ENCODE results near the gene FAM131B.

Gene FAM131B

DNA sequence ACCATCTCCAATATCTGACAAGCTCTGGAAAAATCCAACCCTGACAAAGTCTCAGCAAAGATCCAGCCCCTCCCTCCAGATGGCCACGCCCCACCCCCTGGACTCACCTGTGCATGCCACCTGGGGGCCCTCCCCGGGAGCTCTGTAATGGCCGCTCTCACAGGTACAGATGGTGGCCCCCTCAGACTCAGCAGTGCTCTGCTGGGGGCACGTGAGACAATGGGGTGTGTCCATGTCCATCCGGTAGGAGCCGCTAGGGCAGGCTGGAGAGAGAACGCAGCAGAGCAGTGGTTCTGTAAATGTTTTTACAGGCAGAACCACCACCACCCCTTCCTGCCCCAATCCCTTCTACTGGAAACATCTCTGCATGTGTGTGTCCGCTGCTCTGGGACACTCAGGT, 36.6 kb upstream of the FAM131B start:
- no peak overlapping the region for H3K4me3 ChIP-seq (ENCODE audit: control insufficient read depth in 1 of 7, extremely low read depth in 1 of 7, insufficient read depth in 4 of 7, low read depth in 2 of 7, low read length in 6 of 7)
- DNase-seq: no peak
- H3K36me3 ChIP-seq (ENCODE audit: control insufficient read depth in 4 of 4, insufficient read depth in 4 of 4, low read length in 3 of 4): peaks cover 0 to 14% (median 3%) of the 10 kb centered on the region in 4 experiments
- CTCF ChIA-PET: interaction anchor here (1.4 to 3.0 kb wide), 3 partner anchors 17 to 526 kb away, joined by 3 to 9 read pairs (median 4); no protein-coding TSS in a partner anchor
- H3K4me1 ChIP-seq (ENCODE audit: control extremely low read depth in 1 of 4, control insufficient read depth in 4 of 4, insufficient read depth in 4 of 4, low read length in 3 of 4): peaks cover 0 to 24% (median 23%) of the 10 kb centered on the region in 4 experiments
- POLR2A ChIA-PET: no interaction called here
- H3K27me3 ChIP-seq (replicated peaks in 2 of 5; ENCODE audit: control insufficient read depth in 4 of 5, insufficient read depth in 5 of 5, low read length in 4 of 5): no peaks in the 10 kb centered on the region
- no peaks in the 10 kb centered on the region for H3K9me3 ChIP-seq (ENCODE audit: control extremely low read depth in 1 of 5, control insufficient read depth in 4 of 5, insufficient read depth in 2 of 5, low read depth in 1 of 5, low read length in 4 of 5)
- H3K27ac ChIP-seq (ENCODE audit: insufficient read depth in 1 of 2, low read depth in 1 of 2, low read length in 2 of 2, poor library complexity in 1 of 2, severe bottlenecking in 2 of 2): no peak overlapping the region
- 99% methylated on average over 7 of the region's 8 CpGs for WGBS (ENCODE audit: insufficient coverage)

DNA sequence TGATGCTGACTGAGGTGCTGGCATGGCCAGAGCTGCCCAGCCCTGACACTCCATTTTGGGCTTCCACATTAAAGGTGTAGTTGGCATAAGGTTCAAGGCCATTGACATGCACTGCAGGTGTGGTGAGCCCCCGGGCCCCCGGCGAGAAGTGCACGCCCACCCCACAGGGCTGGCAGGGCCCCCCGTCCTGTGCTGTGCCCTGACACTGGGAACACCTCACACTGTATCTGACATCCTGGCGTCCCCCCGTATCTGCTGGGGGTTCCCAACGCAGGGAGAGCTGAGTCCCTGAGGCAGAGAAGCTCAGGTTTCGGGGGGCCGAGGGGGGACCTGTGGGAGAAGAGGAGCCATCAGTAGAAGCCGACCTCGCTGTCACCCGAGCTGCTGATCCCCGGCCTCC, 36.1 kb upstream of the FAM131B start:
- H3K36me3 ChIP-seq (ENCODE audit: control insufficient read depth in 4 of 4, insufficient read depth in 4 of 4, low read length in 3 of 4): peaks cover 0 to 14% (median 3%) of the 10 kb centered on the region in 4 experiments
- no peak overlapping the region for H3K27ac ChIP-seq (ENCODE audit: insufficient read depth in 1 of 2, low read depth in 1 of 2, low read length in 2 of 2, poor library complexity in 1 of 2, severe bottlenecking in 2 of 2)
- ChIA-PET POLR2A (no interaction called here), CTCF (interaction anchor here (1.3 to 1.7 kb wide), 5 partner anchors 8 to 525 kb away, joined by 3 to 6 read pairs (median 4); partner anchors contain the start of gene EPHA1)
- no peak overlapping the region for H3K4me3 ChIP-seq (ENCODE audit: control insufficient read depth in 1 of 7, extremely low read depth in 1 of 7, insufficient read depth in 4 of 7, low read depth in 2 of 7, low read length in 6 of 7)
- no peak for DNase-seq
- H3K4me1 ChIP-seq (ENCODE audit: control extremely low read depth in 1 of 4, control insufficient read depth in 4 of 4, insufficient read depth in 4 of 4, low read length in 3 of 4): peaks cover 0 to 24% (median 23%) of the 10 kb centered on the region in 4 experiments
- WGBS (ENCODE audit: insufficient coverage): 100% methylated on average over 11 of the region's 14 CpGs
- H3K27me3 ChIP-seq (replicated peaks in 2 of 5; ENCODE audit: control insufficient read depth in 4 of 5, insufficient read depth in 5 of 5, low read length in 4 of 5): no peaks in the 10 kb centered on the region
- no peaks in the 10 kb centered on the region for H3K9me3 ChIP-seq (ENCODE audit: control extremely low read depth in 1 of 5, control insufficient read depth in 4 of 5, insufficient read depth in 2 of 5, low read depth in 1 of 5, low read length in 4 of 5)

DNA sequence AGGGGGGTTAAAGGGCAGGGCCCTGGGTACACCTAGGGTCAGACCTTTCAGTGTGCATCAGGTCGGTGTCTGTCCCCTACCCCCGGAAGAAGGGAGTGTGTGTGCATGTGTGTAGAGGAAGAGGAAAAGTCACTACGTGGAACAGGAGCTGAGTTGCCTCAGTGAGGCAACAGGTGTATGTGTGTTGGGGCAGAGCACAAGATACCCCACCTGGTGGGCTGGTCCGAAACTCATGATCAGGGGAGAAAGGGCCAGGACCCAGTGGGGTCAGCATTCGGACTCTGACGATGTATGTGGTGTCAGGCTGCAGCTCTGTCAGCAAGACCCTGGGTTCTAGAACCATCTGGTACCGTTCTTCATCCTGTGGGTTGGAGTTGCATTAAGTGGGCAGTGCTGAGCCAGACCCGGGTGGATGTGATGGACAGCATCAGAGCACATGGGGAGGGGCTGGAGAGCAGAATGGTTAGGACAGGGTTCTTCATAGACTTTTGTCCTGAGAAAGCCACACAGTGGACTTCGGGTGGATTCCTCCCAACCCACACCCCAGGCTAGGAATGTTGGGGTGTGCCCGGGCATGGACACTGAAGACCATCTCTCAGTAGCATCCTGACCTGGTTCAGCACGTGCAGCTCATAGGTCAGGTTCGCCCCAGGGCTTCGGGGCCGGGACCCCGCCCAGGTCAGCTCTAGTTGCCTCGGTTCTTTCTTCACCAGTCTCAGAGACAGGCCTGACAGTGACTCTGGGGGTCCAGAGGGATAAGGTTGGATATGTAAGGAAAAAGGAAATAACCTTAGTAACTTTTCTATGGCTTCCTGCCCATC, 35.4 kb upstream of the FAM131B start:
- H3K9me3 ChIP-seq (ENCODE audit: control extremely low read depth in 1 of 5, control insufficient read depth in 4 of 5, insufficient read depth in 2 of 5, low read depth in 1 of 5, low read length in 4 of 5): no peaks in the 10 kb centered on the region
- peaks cover 0 to 15% (median 3%) of the 10 kb centered on the region in 4 experiments for H3K36me3 ChIP-seq (ENCODE audit: control insufficient read depth in 4 of 4, insufficient read depth in 4 of 4, low read length in 3 of 4)
- H3K27me3 ChIP-seq (replicated peaks in 2 of 5; ENCODE audit: control insufficient read depth in 4 of 5, insufficient read depth in 5 of 5, low read length in 4 of 5): no peaks in the 10 kb centered on the region
- H3K4me1 ChIP-seq (ENCODE audit: control extremely low read depth in 1 of 4, control insufficient read depth in 4 of 4, insufficient read depth in 4 of 4, low read length in 3 of 4): peaks cover 0 to 24% (median 23%) of the 10 kb centered on the region in 4 experiments
- no peak overlapping the region for H3K27ac ChIP-seq (ENCODE audit: insufficient read depth in 1 of 2, low read depth in 1 of 2, low read length in 2 of 2, poor library complexity in 1 of 2, severe bottlenecking in 2 of 2)
- ChIA-PET CTCF (interaction anchor here (1.3 to 4.1 kb wide), 6 partner anchors 9 to 524 kb away, joined by 3 to 16 read pairs (median 4); partner anchors contain the start of gene EPHA1), POLR2A (no interaction called here)
- no peak for DNase-seq
- H3K4me3 ChIP-seq (ENCODE audit: control insufficient read depth in 1 of 7, extremely low read depth in 1 of 7, insufficient read depth in 4 of 7, low read depth in 2 of 7, low read length in 6 of 7): no peak overlapping the region
- WGBS (ENCODE audit: insufficient coverage): 91% methylated on average over 11 of the region's 16 CpGs

DNA sequence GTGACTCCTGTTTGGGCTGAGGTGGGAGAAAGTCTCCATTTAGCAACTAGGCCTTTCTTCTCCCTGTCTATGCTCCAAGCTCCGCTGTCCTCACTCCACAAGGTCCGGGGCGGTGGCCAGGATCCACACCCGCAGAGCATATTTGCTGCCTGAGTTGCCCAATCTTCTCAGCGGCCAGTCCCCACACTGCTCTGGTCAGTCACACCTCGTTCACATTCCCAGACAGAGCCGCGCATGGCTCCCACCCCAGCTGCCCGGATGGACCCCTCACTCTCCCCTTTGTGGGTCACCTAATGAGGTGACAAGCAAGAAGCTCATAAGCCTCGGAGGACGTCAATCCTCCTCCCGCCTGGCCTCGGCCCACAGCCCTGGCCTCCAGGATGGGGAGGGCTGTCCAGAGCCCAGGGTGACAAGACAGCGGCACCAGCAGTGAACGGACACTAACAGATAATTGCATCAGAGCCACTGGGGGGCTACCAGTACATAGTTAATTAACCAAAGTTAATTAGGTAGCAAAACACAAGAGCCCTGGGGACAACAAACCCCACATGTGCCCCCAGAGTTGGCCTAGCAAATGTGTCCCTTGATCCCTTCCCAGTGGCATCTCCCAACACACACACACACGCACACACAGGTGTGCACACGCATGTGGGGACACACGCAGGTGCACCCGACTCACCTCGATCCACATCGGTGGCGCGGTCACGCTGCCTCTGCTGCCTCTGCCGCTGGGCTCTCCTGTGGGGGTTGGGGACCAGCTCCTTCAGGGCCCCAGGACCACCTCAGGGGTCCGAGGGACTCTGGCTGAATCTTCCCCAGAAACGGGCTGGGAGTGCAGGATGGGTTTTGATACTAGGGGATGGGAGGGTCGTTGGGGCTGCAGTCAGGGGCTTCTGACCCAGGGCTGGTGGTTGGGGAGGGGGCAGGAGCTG, 34.4 kb upstream of the FAM131B start:
- peaks cover 0 to 25% (median 24%) of the 10 kb centered on the region in 4 experiments for H3K4me1 ChIP-seq (ENCODE audit: control extremely low read depth in 1 of 4, control insufficient read depth in 4 of 4, insufficient read depth in 4 of 4, low read length in 3 of 4)

DNA sequence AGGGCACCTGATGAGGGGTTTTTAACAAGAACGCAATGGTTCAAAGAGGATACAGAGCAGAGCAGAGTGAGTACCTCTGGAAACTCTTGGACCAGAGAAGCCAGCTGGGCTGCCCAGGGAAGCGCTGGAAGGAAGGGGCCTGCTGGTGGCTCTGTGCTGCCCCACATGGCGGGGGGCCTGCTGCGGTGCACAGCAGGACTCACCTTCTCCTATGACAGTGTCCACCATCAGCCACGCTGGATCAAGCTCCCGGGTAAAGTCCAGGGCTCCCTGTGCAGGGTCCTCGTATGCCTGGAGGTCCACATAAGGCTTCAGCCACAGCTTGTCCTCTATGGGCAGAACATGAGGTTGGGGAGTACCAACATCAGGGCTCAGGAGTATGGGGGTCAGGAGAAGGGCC, 33.7 kb upstream of the FAM131B start:
- H3K9me3 ChIP-seq (ENCODE audit: control extremely low read depth in 1 of 5, control insufficient read depth in 4 of 5, insufficient read depth in 2 of 5, low read depth in 1 of 5, low read length in 4 of 5): no peaks in the 10 kb centered on the region
- H3K4me1 ChIP-seq (ENCODE audit: control extremely low read depth in 1 of 4, control insufficient read depth in 4 of 4, insufficient read depth in 4 of 4, low read length in 3 of 4): peaks cover 0 to 32% (median 27%) of the 10 kb centered on the region in 4 experiments
- H3K36me3 ChIP-seq (ENCODE audit: control insufficient read depth in 4 of 4, insufficient read depth in 4 of 4, low read length in 3 of 4): peaks cover 5 to 31% (median 8%) of the 10 kb centered on the region in 4 experiments
- H3K27ac ChIP-seq (ENCODE audit: insufficient read depth in 1 of 2, low read depth in 1 of 2, low read length in 2 of 2, poor library complexity in 1 of 2, severe bottlenecking in 2 of 2): no peak overlapping the region
- WGBS (ENCODE audit: insufficient coverage): 74% methylated on average over 6 of the region's 7 CpGs
- ChIA-PET CTCF (interaction anchor here (0.8 to 6.9 kb wide), 13 partner anchors 10 to 155 kb away, joined by 3 to 40 read pairs (median 5); partner anchors contain the start of gene EPHA1), POLR2A (interaction anchor here (1.2 to 1.7 kb wide), 2 partner anchors 9 to 10 kb away, joined by 5 to 8 read pairs; no protein-coding TSS in a partner anchor)
- no peaks in the 10 kb centered on the region for H3K27me3 ChIP-seq (replicated peaks in 2 of 5; ENCODE audit: control insufficient read depth in 4 of 5, insufficient read depth in 5 of 5, low read length in 4 of 5)
- peak overlapping the region in 1 of 7 experiments; percentile 26 for H3K4me3 ChIP-seq (ENCODE audit: control insufficient read depth in 1 of 7, extremely low read depth in 1 of 7, insufficient read depth in 4 of 7, low read depth in 2 of 7, low read length in 6 of 7)
- DNase-seq: no peak

More for the DNA sequence above, 34.4 kb upstream of the FAM131B start:
- no peak overlapping the region for H3K4me3 ChIP-seq (ENCODE audit: control insufficient read depth in 1 of 7, extremely low read depth in 1 of 7, insufficient read depth in 4 of 7, low read depth in 2 of 7, low read length in 6 of 7)
- peaks cover 0 to 24% (median 4%) of the 10 kb centered on the region in 4 experiments for H3K36me3 ChIP-seq (ENCODE audit: control insufficient read depth in 4 of 4, insufficient read depth in 4 of 4, low read length in 3 of 4)
- no peak for DNase-seq
- no peaks in the 10 kb centered on the region for H3K27me3 ChIP-seq (replicated peaks in 2 of 5; ENCODE audit: control insufficient read depth in 4 of 5, insufficient read depth in 5 of 5, low read length in 4 of 5)
- no peaks in the 10 kb centered on the region for H3K9me3 ChIP-seq (ENCODE audit: control extremely low read depth in 1 of 5, control insufficient read depth in 4 of 5, insufficient read depth in 2 of 5, low read depth in 1 of 5, low read length in 4 of 5)
- 98% methylated on average over 24 of the region's 28 CpGs for WGBS (ENCODE audit: insufficient coverage)
- CTCF ChIA-PET: interaction anchor here (0.6 to 6.9 kb wide), 12 partner anchors 9 to 156 kb away, joined by 3 to 40 read pairs (median 6); partner anchors contain the start of gene EPHA1
- H3K27ac ChIP-seq (ENCODE audit: insufficient read depth in 1 of 2, low read depth in 1 of 2, low read length in 2 of 2, poor library complexity in 1 of 2, severe bottlenecking in 2 of 2): no peak overlapping the region
- POLR2A ChIA-PET: no interaction called here

DNA sequence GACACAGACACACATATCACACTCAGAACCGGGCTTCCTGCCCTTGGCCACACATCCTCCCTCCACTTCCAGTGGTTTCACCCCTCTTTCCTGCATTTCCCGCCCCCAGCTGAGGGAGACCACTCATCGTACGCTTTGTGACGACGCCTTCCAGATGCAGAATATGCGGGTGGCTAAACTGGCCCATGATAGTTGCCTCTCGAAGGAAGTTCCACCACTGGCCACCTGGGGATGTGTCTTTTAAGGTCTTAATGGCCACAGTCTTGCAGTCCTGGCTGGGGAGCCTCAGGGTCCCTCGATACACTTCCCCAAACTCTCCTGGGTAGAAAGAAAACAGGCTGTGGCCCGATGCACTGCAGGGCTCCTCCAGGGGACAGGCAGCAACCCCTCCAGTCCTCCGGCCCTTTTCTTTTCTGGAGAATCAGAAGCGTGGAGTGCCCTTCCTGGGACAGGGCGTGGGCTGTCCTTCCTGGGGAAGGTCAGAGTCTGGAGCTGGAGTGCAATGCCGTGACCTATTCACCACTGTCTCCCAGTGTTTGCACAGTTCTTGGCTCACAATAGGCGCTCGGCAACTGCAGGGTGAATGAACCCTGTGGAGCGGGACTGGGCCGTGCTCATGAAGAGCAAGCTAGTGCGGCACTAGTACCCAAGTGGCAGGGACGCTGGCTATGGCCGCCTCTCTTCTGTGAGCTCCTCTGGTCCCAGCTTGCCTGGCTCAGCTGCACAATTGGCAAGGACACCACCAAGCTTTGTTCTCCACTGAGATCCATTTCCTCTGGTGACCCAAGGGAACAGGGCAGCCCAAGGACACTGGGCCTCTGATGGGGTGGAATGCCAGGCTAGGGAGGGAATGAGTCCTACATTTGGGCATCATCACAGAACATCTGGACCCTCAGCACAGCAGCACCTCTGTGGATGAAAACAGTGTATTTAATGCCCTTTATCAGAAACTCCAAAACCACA, 33.0 kb upstream of the FAM131B start:
- CTCF ChIA-PET: interaction anchor here (0.8 to 6.9 kb wide), 15 partner anchors 9 to 155 kb away, joined by 3 to 40 read pairs (median 5); partner anchors contain the start of gene EPHA1
- H3K27me3 ChIP-seq (replicated peaks in 2 of 5; ENCODE audit: control insufficient read depth in 4 of 5, insufficient read depth in 5 of 5, low read length in 4 of 5): no peaks in the 10 kb centered on the region
- DNase-seq: peak; percentile 70 to 91 (median 90)
- WGBS (ENCODE audit: insufficient coverage): 31% methylated on average over 20 of the region's 21 CpGs
- POLR2A ChIA-PET: interaction anchor here (0.9 to 1.7 kb wide), 6 partner anchors 9 to 16 kb away, joined by 3 to 8 read pairs (median 4); partner anchors contain the start of gene ZYX
- H3K36me3 ChIP-seq (ENCODE audit: control insufficient read depth in 4 of 4, insufficient read depth in 4 of 4, low read length in 3 of 4): peaks cover 5 to 38% (median 13%) of the 10 kb centered on the region in 4 experiments
- peaks cover 0 to 33% (median 27%) of the 10 kb centered on the region in 4 experiments for H3K4me1 ChIP-seq (ENCODE audit: control extremely low read depth in 1 of 4, control insufficient read depth in 4 of 4, insufficient read depth in 4 of 4, low read length in 3 of 4)
- no peak overlapping the region for H3K27ac ChIP-seq (ENCODE audit: insufficient read depth in 1 of 2, low read depth in 1 of 2, low read length in 2 of 2, poor library complexity in 1 of 2, severe bottlenecking in 2 of 2)
- peak overlapping the region in 3 of 7 experiments; percentile 26 for H3K4me3 ChIP-seq (ENCODE audit: control insufficient read depth in 1 of 7, extremely low read depth in 1 of 7, insufficient read depth in 4 of 7, low read depth in 2 of 7, low read length in 6 of 7)
- no peaks in the 10 kb centered on the region for H3K9me3 ChIP-seq (ENCODE audit: control extremely low read depth in 1 of 5, control insufficient read depth in 4 of 5, insufficient read depth in 2 of 5, low read depth in 1 of 5, low read length in 4 of 5)

Measured in common myeloid progenitor, CD34-positive (primary cell).